Rectal smooth muscle tissue (tissue), 1 donor: Measurements from ENCODE around the gene NRG3.

Experiments
- H3K27ac ChIP-seq: one replicate; pipeline ENCODE4 v1.7.0; 2013; ENCODE audit warnings: low read depth, low read length, inconsistent platforms
- H3K27me3 ChIP-seq: one replicate; pipeline ENCODE4 v1.7.0; 2013; ENCODE audit warnings: low read length; ENCODE audit not compliant: control insufficient read depth, insufficient read depth
- H3K36me3 ChIP-seq: one replicate; pipeline ENCODE4 v1.7.0; 2013; ENCODE audit warnings: low read length; ENCODE audit not compliant: control insufficient read depth, insufficient read depth
- H3K4me1 ChIP-seq: one replicate; pipeline ENCODE4 v1.7.0; 2013; ENCODE audit warnings: low read length; ENCODE audit not compliant: control insufficient read depth, insufficient read depth
- H3K4me3 ChIP-seq: one replicate; pipeline ENCODE4 v1.7.0; 2013; ENCODE audit warnings: low read length
- H3K9ac ChIP-seq: one replicate; pipeline ENCODE4 v1.7.0; 2013; ENCODE audit warnings: low read length

NRG3 gene

GRCh38 chr10:82922046-82922445 is 1047.1 kb downstream of the NRG3 start:
- H3K27ac ChIP-seq: no peak overlapping the region
- no peaks in the 10 kb centered on the region for H3K27me3 ChIP-seq
- no peak overlapping the region for H3K9ac ChIP-seq
- no peaks in the 10 kb centered on the region for H3K36me3 ChIP-seq
- no peak overlapping the region for H3K4me3 ChIP-seq
- H3K4me1 ChIP-seq: peaks cover 7% of the 10 kb centered on the region

GRCh38 chr10:82922755-82923154 is 1047.8 kb downstream of the NRG3 start:
- Histone ChIP-seq H3K27ac (no peak overlapping the region), H3K27me3 (no peaks in the 10 kb centered on the region), H3K4me3 (no peak overlapping the region), H3K9ac (no peak overlapping the region), H3K36me3 (no peaks in the 10 kb centered on the region), H3K4me1 (peaks cover 7% of the 10 kb centered on the region)

GRCh38 chr10:82924711-82925110 is 1049.7 kb downstream of the NRG3 start:
- no peak overlapping the region for H3K4me3 ChIP-seq
- H3K27me3 ChIP-seq: no peaks in the 10 kb centered on the region
- H3K27ac ChIP-seq: no peak overlapping the region
- H3K9ac ChIP-seq: no peak overlapping the region
- H3K4me1 ChIP-seq: peaks cover 7% of the 10 kb centered on the region
- H3K36me3 ChIP-seq: no peaks in the 10 kb centered on the region

- Histone ChIP-seq H3K9ac (no peak overlapping the region), H3K4me3 (no peak overlapping the region), H3K4me1 (peaks cover 7% of the 10 kb centered on the region), H3K27ac (no peak overlapping the region), H3K27me3 (no peaks in the 10 kb centered on the region), H3K36me3 (no peaks in the 10 kb centered on the region)
Measured at GRCh38 chr10:82925547-82925946, 1050.6 kb downstream of the NRG3 start.

GRCh38 chr10:82932451-82932850 is 1057.5 kb downstream of the NRG3 start:
- Histone ChIP-seq H3K9ac (no peak overlapping the region), H3K4me1 (no peaks in the 10 kb centered on the region), H3K36me3 (no peaks in the 10 kb centered on the region), H3K27ac (no peak overlapping the region), H3K27me3 (no peaks in the 10 kb centered on the region), H3K4me3 (no peak overlapping the region)

GRCh38 chr10:82934429-82934828 is 1059.4 kb downstream of the NRG3 start:
- H3K36me3 ChIP-seq: no peaks in the 10 kb centered on the region
- no peak overlapping the region for H3K27ac ChIP-seq
- H3K9ac ChIP-seq: no peak overlapping the region
- no peaks in the 10 kb centered on the region for H3K27me3 ChIP-seq
- no peaks in the 10 kb centered on the region for H3K4me1 ChIP-seq
- no peak overlapping the region for H3K4me3 ChIP-seq

GRCh38 chr10:82934947-82935346 is 1060.0 kb downstream of the NRG3 start:
- H3K9ac ChIP-seq: no peak overlapping the region

GRCh38 chr10:82938331-82938730 is 1063.3 kb downstream of the NRG3 start:
- Histone ChIP-seq H3K36me3 (no peaks in the 10 kb centered on the region), H3K9ac (no peak overlapping the region), H3K4me1 (no peaks in the 10 kb centered on the region), H3K27me3 (no peaks in the 10 kb centered on the region), H3K27ac (no peak overlapping the region), H3K4me3 (no peak overlapping the region)

More at GRCh38 chr10:82934947-82935346, 1060.0 kb downstream of the NRG3 start:
- Histone ChIP-seq H3K36me3 (no peaks in the 10 kb centered on the region), H3K4me1 (no peaks in the 10 kb centered on the region), H3K4me3 (no peak overlapping the region), H3K27me3 (no peaks in the 10 kb centered on the region), H3K27ac (no peak overlapping the region)

GRCh38 chr10:82942286-82943099 is 1067.5 kb downstream of the NRG3 start:
- no peak overlapping the region for H3K27ac ChIP-seq
- no peaks in the 10 kb centered on the region for H3K4me1 ChIP-seq
- H3K36me3 ChIP-seq: no peaks in the 10 kb centered on the region
- H3K27me3 ChIP-seq: no peaks in the 10 kb centered on the region
- no peak overlapping the region for H3K4me3 ChIP-seq
- H3K9ac ChIP-seq: no peak overlapping the region

- Histone ChIP-seq H3K4me3 (no peak overlapping the region), H3K9ac (no peak overlapping the region), H3K4me1 (no peaks in the 10 kb centered on the region), H3K27ac (no peak overlapping the region), H3K36me3 (no peaks in the 10 kb centered on the region), H3K27me3 (no peaks in the 10 kb centered on the region)
Measured at GRCh38 chr10:82943142-82943541, 1068.1 kb downstream of the NRG3 start.

GRCh38 chr10:82949816-82950575 is 1075.0 kb downstream of the NRG3 start:
- H3K27ac ChIP-seq: no peak overlapping the region
- no peaks in the 10 kb centered on the region for H3K36me3 ChIP-seq
- H3K4me3 ChIP-seq: no peak overlapping the region
- H3K27me3 ChIP-seq: no peaks in the 10 kb centered on the region
- H3K4me1 ChIP-seq: no peaks in the 10 kb centered on the region
- H3K9ac ChIP-seq: no peak overlapping the region

GRCh38 chr10:82953331-82953730 is 1078.3 kb downstream of the NRG3 start:
- H3K4me3 ChIP-seq: no peak overlapping the region
- H3K27ac ChIP-seq: no peak overlapping the region
- H3K9ac ChIP-seq: no peak overlapping the region
- H3K36me3 ChIP-seq: no peaks in the 10 kb centered on the region
- H3K4me1 ChIP-seq: no peaks in the 10 kb centered on the region
- no peaks in the 10 kb centered on the region for H3K27me3 ChIP-seq
